ENCODE results near the gene KCNJ9.

Gene KCNJ9

DNA sequence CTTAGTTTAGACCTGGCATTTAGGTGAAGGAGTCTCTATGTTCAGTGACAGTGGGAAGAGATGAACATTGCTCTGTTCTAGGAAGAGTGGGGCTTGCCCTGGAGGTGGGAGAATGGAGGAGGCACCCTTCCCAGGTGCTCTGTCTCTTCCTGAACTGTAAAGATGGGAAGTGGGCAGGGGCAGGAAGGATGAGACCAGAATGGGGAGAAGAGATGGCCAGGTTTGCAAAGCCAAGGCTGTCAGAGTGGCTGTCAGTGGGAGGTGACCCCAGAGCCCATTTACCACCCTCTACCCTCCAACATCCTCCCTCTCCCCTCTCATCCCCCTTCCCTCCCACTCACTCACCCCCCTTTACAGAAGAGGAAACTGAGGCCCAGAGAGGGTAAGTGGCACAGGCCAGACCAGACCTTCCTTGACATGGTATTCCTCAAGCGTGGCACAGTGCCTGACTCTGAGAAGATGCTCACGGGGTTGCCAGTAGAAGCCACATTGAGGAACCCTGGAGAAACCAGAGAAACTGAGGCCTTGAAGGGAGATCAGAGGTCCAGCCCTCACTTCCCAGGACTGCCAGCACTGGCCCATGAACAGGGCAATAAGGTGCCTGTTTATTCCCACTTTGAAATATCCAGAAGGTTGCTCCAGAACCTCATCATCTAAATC, 18.5 kb downstream of the KCNJ9 start:
- H3K4me3 ChIP-seq (ENCODE audit: low read length, poor library complexity, severe bottlenecking): no peak overlapping the region

DNA sequence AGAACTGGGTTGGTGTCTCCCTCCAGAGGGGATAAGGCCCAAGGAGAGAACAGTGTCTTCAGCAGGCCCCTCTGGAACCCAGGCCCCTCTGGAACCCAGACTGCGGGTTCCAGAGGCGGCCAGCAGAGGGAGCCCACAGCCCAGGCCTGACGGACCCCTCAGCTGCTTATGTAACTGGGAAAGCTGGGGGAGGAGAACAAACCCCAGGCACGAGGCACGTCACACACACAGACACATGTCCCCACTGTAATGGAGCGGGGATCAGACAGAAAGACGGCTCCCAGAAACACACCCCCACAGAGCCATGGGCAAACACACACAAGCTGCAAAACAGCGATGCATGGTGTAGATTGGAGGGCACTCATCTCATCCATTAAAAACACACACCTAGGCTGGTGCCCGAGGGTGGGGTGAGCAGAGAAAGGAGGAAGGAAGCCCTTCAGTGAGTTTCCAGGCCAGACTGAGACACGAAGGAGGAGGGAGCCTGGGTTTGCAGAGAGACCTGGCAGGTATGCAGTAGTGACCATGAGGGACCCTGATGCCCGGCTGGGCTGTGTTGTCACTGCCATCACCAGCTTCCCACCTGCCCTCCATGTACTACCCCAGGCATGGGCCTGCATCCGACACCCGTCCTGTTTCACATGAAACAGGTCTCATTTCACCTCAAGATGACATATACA, 19.8 kb downstream of the KCNJ9 start:
- Histone ChIP-seq H3K4me1 (ENCODE audit: insufficient read depth, low read length, poor library complexity, severe bottlenecking) (peaks cover 32% of the 10 kb centered on the region), H3K4me3 (ENCODE audit: low read length, poor library complexity, severe bottlenecking) (no peak overlapping the region), H3K79me2 (ENCODE audit: insufficient read depth, low read length) (peaks cover 18% of the 10 kb centered on the region; the same call in 1 of the 2 replicates), H3K4me2 (ENCODE audit: low read depth, low read length, poor library complexity, severe bottlenecking) (peak overlapping the region; percentile 40), H4K20me1 (ENCODE audit: insufficient read depth, low read length, poor library complexity, severe bottlenecking) (no peaks in the 10 kb centered on the region), H3K9ac (ENCODE audit: low read depth, low read length, poor library complexity, severe bottlenecking) (no peak overlapping the region), H3K36me3 (ENCODE audit: insufficient read depth, low read length) (no peaks in the 10 kb centered on the region), H3K27me3 (ENCODE audit: insufficient read depth, low read length, poor library complexity, severe bottlenecking) (no peaks in the 10 kb centered on the region), H3F3A (ENCODE audit: low read depth) (no peaks in the 10 kb centered on the region), H3K9me3 (ENCODE audit: insufficient read depth, low read depth, low read length) (no peaks in the 10 kb centered on the region), H2AFZ (ENCODE audit: low read length) (peak overlapping the region; percentile 69), H3K9me2 (replicated peaks; ENCODE audit: low read depth, low read length) (no peaks in the 10 kb centered on the region)
- TF ChIP-seq EZH2phosphoT487 (IDR thresholded peaks at IDR 0.05; ENCODE audit: borderline replicate concordance): no peak
- TF ChIP-seq, protein P1, sequence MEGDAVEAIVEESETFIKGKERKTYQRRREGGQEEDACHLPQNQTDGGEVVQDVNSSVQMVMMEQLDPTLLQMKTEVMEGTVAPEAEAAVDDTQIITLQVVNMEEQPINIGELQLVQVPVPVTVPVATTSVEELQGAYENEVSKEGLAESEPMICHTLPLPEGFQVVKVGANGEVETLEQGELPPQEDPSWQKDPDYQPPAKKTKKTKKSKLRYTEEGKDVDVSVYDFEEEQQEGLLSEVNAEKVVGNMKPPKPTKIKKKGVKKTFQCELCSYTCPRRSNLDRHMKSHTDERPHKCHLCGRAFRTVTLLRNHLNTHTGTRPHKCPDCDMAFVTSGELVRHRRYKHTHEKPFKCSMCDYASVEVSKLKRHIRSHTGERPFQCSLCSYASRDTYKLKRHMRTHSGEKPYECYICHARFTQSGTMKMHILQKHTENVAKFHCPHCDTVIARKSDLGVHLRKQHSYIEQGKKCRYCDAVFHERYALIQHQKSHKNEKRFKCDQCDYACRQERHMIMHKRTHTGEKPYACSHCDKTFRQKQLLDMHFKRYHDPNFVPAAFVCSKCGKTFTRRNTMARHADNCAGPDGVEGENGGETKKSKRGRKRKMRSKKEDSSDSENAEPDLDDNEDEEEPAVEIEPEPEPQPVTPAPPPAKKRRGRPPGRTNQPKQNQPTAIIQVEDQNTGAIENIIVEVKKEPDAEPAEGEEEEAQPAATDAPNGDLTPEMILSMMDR (conservative IDR thresholded peaks at IDR 0.05; ENCODE audit: low read length): peak; percentile 93

More for the DNA sequence above, 18.5 kb downstream of the KCNJ9 start:
- TF ChIP-seq EZH2phosphoT487 (IDR thresholded peaks at IDR 0.05; ENCODE audit: borderline replicate concordance): no peak
- TF ChIP-seq, protein P1 (conservative IDR thresholded peaks at IDR 0.05; ENCODE audit: low read length): no peak
- H3K9ac ChIP-seq (ENCODE audit: low read depth, low read length, poor library complexity, severe bottlenecking): peak overlapping the region; percentile 57
- peak overlapping the region; percentile 83; the same call in 1 of the 2 replicates for H2AFZ ChIP-seq (ENCODE audit: low read length)
- peak overlapping the region; percentile 81 for H3K4me2 ChIP-seq (ENCODE audit: low read depth, low read length, poor library complexity, severe bottlenecking)
- no peaks in the 10 kb centered on the region for H3K27me3 ChIP-seq (ENCODE audit: insufficient read depth, low read length, poor library complexity, severe bottlenecking)
- peaks cover 18% of the 10 kb centered on the region; the same call in 1 of the 2 replicates for H3K79me2 ChIP-seq (ENCODE audit: insufficient read depth, low read length)
- H3F3A ChIP-seq (ENCODE audit: low read depth): no peaks in the 10 kb centered on the region
- H3K4me1 ChIP-seq (ENCODE audit: insufficient read depth, low read length, poor library complexity, severe bottlenecking): peaks cover 32% of the 10 kb centered on the region
- H3K9me2 ChIP-seq (replicated peaks; ENCODE audit: low read depth, low read length): no peaks in the 10 kb centered on the region
- H3K36me3 ChIP-seq (ENCODE audit: insufficient read depth, low read length): no peaks in the 10 kb centered on the region
- no peaks in the 10 kb centered on the region for H3K9me3 ChIP-seq (ENCODE audit: insufficient read depth, low read depth, low read length)
- H4K20me1 ChIP-seq (ENCODE audit: insufficient read depth, low read length, poor library complexity, severe bottlenecking): no peaks in the 10 kb centered on the region

DNA sequence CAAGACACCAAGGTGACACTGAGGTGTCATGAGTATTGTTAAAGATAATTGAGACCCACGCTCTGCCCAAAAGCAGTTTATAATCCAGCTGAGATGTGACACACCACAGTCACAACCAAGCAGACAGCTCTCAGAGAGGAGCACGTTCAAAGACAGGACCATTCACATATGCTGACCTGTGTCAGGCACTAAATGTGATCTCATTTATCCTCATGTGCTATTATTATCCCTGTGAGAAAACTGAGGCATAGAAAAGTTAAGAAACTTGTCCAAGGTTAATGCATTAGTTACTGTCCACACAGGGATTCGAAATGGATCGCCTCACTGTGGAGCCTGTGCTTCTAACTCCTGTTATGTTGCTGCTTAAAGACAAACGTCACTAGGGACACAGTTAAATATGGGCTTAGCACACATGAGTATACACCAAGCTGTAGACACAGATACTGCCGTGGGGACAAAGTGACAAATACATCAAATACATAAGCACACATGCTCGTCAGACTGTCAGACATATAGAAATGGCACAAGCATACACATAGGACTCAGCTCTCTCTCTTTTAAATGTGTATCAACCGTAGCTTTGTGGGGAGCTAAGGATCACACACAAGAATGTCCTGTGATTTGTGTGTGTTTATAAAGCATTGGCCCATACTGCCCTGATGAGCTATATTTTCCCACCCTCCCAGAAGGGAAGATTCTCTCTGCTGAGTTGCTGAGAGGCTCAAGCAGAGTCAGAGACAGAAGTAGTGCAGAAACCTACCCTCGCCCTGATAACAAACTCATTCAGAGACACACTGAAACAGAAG, 20.6 kb downstream of the KCNJ9 start:
- Histone ChIP-seq H3K9me2 (replicated peaks; ENCODE audit: low read depth, low read length) (no peaks in the 10 kb centered on the region), H3K4me1 (ENCODE audit: insufficient read depth, low read length, poor library complexity, severe bottlenecking) (peaks cover 27% of the 10 kb centered on the region), H3F3A (ENCODE audit: low read depth) (no peaks in the 10 kb centered on the region), H3K27me3 (ENCODE audit: insufficient read depth, low read length, poor library complexity, severe bottlenecking) (no peaks in the 10 kb centered on the region), H2AFZ (ENCODE audit: low read length) (peak overlapping the region; percentile 69; the same call in 1 of the 2 replicates), H3K79me2 (ENCODE audit: insufficient read depth, low read length) (peaks cover 13% of the 10 kb centered on the region; the same call in 1 of the 2 replicates), H3K36me3 (ENCODE audit: insufficient read depth, low read length) (no peaks in the 10 kb centered on the region), H3K4me3 (ENCODE audit: low read length, poor library complexity, severe bottlenecking) (no peak overlapping the region), H3K4me2 (ENCODE audit: low read depth, low read length, poor library complexity, severe bottlenecking) (no peak overlapping the region), H3K9ac (ENCODE audit: low read depth, low read length, poor library complexity, severe bottlenecking) (no peak overlapping the region), H3K9me3 (ENCODE audit: insufficient read depth, low read depth, low read length) (no peaks in the 10 kb centered on the region), H4K20me1 (ENCODE audit: insufficient read depth, low read length, poor library complexity, severe bottlenecking) (no peaks in the 10 kb centered on the region)
- TF ChIP-seq EZH2phosphoT487 (IDR thresholded peaks at IDR 0.05; ENCODE audit: borderline replicate concordance): no peak
- TF ChIP-seq, protein P1 (conservative IDR thresholded peaks at IDR 0.05; ENCODE audit: low read length): no peak
